CD4-positive, alpha-beta T cell treated with Interleukin-15 for 1 hour (primary cell): ENCODE results near the gene RAMP3.

Experiments used
- DNase-seq: peaks from one replicate; pipeline ENCODE4 v3.0.0-alpha.2; 2020

RAMP3 gene

DNA sequence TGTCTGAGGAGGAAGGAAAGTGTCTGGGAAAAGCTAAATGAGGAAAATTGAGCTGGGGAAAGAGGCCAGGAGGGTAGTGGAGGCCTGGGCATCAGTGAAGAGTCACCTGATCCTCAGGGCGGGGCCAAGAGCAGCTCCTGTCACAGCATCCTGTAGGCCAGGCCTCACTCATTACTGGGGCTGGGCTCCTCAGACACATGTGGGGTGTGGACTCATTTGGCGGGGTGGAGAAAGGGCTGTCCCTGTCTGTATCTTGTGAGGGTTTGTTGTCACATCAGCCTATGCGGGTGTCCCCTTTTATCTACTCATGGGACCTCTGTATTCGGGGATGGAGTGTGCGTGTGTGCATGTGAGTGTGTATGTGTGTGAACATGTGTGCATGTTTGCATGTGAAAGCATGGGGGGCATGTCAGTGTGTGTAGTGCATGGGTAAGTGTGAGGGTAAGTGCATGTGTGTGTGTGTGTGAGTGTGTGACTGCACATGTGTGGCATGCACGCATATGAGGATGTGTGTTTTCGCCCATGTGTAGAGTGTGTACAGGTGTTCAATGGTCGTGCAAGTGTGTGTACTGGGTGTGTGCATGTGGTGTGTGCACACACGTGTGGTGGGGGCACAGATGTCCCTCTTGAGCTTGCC, 67.8 kb downstream of the RAMP3 start:
- DNase-seq, result no peak

DNA sequence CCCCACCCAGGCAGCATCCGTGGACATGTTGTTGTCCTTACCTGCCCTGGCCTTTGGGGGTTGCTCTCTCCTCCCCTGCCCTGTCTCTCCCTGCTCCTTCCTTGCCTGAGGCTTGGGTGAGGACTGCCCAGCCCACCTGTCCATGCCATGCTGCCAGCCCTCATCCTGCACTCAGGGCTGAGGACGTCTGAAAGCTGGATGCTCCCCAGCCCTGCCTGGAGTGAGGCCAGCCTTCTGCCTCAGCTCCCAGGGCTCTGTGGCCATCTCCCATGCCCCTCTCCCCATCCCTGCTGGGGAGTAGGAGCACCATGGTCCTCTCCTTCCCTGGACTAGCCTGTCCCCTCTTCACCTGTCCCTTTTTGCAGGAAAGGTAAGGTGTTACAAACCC, 68.4 kb downstream of the RAMP3 start:
- no peak for DNase-seq

DNA sequence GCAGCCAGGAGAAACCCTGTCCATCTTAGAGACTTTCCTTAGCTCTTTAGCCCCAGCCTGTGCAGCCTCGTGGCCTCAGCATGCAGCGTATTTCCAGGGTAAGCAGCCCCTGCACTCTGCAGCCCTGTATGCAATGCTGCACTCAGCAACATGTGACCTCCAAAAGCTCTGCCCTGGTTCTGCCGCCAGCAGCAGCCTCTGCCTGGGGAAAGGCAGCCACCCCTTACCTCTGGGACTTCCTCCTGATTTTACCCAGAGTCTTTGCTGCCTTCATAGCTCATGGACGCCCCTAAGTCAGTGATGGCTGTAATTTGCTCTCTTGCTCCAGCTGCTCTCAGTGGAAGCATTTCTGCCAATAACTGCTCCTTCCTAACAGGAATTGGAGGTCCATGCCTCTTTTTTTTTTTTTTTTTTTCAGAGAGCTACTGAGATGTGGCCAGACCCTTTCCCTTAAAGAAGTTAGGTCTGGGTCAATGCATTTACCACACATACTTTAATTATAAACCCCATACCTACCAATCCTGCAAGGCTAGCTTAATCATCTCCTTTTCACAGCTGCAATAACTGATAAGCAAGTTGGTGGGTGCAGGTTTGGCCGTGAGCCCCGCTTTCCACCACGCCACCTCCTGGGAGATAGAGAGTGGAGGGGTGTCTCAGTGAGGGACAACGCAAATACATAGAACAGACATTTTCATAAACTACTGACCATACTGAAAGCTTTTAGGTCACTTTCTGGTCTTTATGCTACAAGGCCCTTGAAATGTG, 71.7 kb downstream of the RAMP3 start:
- DNase-seq, result no peak

DNA sequence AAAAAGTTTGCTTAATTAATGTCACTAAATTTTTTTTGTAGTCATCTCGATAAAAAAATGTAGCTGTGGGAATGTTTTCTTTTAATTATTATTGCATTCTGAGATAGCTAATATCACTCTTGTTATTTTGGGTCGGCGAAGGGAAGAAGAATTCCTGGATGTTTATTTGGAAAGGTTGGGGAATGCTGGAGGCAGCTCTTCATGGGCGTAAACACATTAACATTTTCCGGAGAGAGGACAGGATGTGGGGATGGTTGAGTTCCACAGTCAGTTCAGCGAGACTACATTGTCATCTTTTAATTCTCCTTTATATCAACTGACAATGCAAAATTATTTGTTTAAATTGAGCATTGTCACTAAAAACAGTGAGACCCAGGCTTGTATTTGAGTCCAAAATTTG, 72.5 kb downstream of the RAMP3 start:
- no peak for DNase-seq

GRCh38 chr7:45230611-45231165, 73.1 kb downstream of the RAMP3 start:
- no peak for DNase-seq

DNA sequence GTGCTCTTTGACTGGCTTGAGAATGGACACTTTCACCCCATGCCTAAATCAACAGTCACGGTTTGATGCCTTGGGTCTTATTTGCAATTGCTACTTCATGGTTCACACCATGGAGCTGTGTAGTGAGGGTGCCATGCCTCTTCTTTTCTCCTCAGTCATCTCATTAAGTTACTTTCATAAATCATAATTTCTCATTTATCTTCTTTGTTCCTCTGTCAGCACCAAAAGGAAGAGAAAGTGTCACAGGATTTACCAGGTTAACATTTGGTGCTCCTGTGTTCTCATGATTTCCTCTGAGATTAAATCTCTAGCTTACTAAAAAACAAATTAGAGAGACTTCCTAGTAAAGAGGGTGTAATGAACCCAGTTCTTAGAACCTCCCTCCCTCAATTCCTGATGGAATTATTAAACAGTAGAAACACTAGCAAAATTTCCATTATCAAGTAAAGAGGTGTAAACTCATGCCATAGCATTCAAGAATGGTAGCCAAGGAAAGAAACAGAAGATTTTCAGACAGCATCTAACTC, 75.7 kb downstream of the RAMP3 start:
- DNase-seq, result no peak
